PC-3 (cell line): ENCODE results near the gene PPP4R1.

Experiments used
- CTCF ChIP-seq: fragments of 300-600 bp; sonication (generic); conservative IDR thresholded peaks from 2 replicates; pipeline ENCODE4 v1.5.1; 2017; ENCODE audit warnings: antibody characterized with exemption, low read depth, mild to moderate bottlenecking, low read length
- EZH2 ChIP-seq: fragments of 300-600 bp; sonication (generic); IDR thresholded peaks from one replicate; pipeline ENCODE4 v1.6.1; 2017; ENCODE audit warnings: antibody characterized with exemption, mild to moderate bottlenecking, low read length; ENCODE audit not compliant: unreplicated experiment
- EZH2phosphoT487 ChIP-seq: fragments of 300-600 bp; sonication (generic); IDR thresholded peaks from 2 replicates; pipeline ENCODE4 v1.6.1; 2018; ENCODE audit warnings: mild to moderate bottlenecking, antibody characterized with exemption, low read length, borderline replicate concordance

DNA sequence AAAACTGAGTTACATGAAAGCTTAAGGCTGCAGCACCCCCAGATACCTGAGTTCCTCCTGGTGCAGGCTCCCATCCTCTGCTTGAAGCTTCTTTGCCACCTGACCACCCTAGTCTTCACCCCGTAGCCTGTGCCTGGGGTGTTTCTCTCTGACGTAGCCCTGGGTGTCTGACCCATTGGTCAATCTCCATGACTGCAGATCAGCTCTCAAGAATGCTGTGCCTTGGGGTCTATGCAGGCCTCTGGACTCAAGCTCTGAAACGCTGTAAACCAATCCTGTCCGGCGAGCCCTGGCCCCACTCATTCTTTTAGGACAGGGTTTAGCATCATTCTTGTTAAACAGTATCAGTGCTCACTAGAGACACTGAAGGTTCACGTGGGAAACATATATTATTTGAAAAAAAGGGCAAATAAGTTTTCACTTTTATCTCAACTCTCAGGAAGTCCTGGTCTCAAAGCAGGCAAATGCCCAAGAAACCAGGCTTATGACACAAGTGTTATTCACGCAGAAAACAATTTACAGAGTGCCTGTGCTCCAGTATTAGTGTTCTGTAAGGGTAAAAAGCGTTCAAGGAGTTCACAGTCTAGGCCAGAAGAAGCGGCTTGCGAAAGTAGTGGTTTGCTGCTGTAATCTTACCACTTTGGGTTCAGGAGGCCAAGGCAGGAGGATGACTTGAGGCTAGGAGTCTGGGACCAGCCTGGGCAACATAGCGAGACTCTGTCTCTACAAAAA, 22.8 kb upstream of the PPP4R1 start:
- TF ChIP-seq CTCF: no peak
- no peak for TF ChIP-seq EZH2
- no peak for TF ChIP-seq EZH2phosphoT487
